ENCODE results near the gene LPXN. TPM values are rescaled to one million over a fixed set of nuclear protein-coding genes. Genes with fewer than 3 reads are reported as not detected.

Gene LPXN
- total RNA-seq, 1 experiment from 2014 or later, result 3.0 TPM

DNA sequence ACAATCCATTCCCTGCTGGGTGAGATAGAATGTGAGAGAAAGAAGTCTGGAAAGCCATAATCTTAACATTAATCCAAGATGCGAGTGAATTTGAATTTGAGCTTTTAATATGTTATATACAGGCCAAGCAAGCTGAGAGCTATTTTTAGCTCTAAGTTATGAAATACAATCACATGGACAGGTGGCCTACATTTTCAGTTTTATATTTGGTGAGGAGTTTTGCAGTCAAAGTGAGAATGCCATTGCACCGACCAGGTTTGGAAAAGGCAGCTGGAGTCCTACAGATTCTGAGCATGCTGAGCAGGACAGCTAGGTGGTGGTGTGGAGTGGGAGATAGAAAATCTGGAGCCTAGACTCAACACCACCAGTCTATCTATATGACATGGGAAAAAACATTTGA is 79.8 kb downstream of the LPXN start:
- ChIA-PET CTCF (no interaction called here), POLR2A (no interaction called here)
- Histone ChIP-seq H3K27ac (ENCODE audit: low read length) (no peak overlapping the region), H3K4me1 (ENCODE audit: control insufficient read depth, insufficient read depth, low read length) (no peaks in the 10 kb centered on the region; the same call in 1 of the 2 replicates), H3K36me3 (ENCODE audit: control insufficient read depth, insufficient read depth, low read length) (no peaks in the 10 kb centered on the region), H3K9me3 (ENCODE audit: control insufficient read depth, insufficient read depth, low read depth, low read length) (no peaks in the 10 kb centered on the region), H3K4me3 (ENCODE audit: low read depth in 2 of 2, low read length in 2 of 2) (no peak overlapping the region), H3K27me3 (ENCODE audit: control insufficient read depth, insufficient read depth, low read length) (peaks cover 2% of the 10 kb centered on the region; the same call in 1 of the 2 replicates)
- ATAC-seq (no peak), DNase-seq (ENCODE audit: low read depth, low spot score) (no peak)
- in situ Hi-C loops (cut with HindIII; ENCODE audit: low pct_unique_long_range_greater_than_20kb, low sequenced_read_pairs) (no loop called here), intact Hi-C loops (cut with micrococcal nuclease; ENCODE audit: unreplicated experiment) (no loop called here)
- BruUV-seq (replicated peaks), result no TSS peak
- TF ChIP-seq POLR2AphosphoS5 (IDR thresholded peaks at IDR 0.05; ENCODE audit: low read depth, low read length), result no peak
- TF ChIP-seq, protein P1, sequence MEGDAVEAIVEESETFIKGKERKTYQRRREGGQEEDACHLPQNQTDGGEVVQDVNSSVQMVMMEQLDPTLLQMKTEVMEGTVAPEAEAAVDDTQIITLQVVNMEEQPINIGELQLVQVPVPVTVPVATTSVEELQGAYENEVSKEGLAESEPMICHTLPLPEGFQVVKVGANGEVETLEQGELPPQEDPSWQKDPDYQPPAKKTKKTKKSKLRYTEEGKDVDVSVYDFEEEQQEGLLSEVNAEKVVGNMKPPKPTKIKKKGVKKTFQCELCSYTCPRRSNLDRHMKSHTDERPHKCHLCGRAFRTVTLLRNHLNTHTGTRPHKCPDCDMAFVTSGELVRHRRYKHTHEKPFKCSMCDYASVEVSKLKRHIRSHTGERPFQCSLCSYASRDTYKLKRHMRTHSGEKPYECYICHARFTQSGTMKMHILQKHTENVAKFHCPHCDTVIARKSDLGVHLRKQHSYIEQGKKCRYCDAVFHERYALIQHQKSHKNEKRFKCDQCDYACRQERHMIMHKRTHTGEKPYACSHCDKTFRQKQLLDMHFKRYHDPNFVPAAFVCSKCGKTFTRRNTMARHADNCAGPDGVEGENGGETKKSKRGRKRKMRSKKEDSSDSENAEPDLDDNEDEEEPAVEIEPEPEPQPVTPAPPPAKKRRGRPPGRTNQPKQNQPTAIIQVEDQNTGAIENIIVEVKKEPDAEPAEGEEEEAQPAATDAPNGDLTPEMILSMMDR (IDR thresholded peaks at IDR 0.05), result peak; percentile 5; the same call in 1 of the 2 replicates

DNA sequence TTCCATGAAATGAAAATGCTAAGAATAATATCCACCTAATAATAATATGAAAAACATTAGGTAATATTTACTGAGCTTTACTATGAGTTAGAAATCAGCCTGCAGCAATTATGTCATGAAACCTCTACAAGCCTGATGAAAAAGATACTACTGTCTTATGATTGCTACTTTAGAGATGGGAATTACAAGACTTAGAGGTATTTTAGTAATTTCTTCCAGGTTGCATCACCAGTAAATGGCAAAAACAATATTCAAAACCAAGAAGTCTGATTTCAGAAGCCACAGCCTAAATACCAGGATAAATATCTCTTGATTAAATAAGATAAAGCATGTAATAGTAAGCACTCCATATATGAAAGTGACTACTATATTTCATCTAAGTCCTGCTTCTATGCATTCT is 81.6 kb downstream of the LPXN start:
- H3K36me3 ChIP-seq (ENCODE audit: control insufficient read depth, insufficient read depth, low read length), result no peaks in the 10 kb centered on the region
- no peaks in the 10 kb centered on the region; the same call in 1 of the 2 replicates for H3K4me1 ChIP-seq (ENCODE audit: control insufficient read depth, insufficient read depth, low read length)
- ChIA-PET CTCF (no interaction called here), POLR2A (no interaction called here)
- ATAC-seq (no peak), DNase-seq (ENCODE audit: low read depth, low spot score) (no peak)
- intact Hi-C loops (cut with micrococcal nuclease; ENCODE audit: unreplicated experiment), result no loop called here
- no peak overlapping the region for H3K4me3 ChIP-seq (ENCODE audit: low read depth in 2 of 2, low read length in 2 of 2)
- H3K27me3 ChIP-seq (ENCODE audit: control insufficient read depth, insufficient read depth, low read length), result peaks cover 2% of the 10 kb centered on the region; the same call in 1 of the 2 replicates
- no peaks in the 10 kb centered on the region for H3K9me3 ChIP-seq (ENCODE audit: control insufficient read depth, insufficient read depth, low read depth, low read length)
- in situ Hi-C loops (cut with HindIII; ENCODE audit: low pct_unique_long_range_greater_than_20kb, low sequenced_read_pairs), result no loop called here
- no TSS peak for BruUV-seq (replicated peaks)
- TF ChIP-seq TCF7L2 (IDR thresholded peaks at IDR 0.05; ENCODE audit: low read depth, low read length) (no peak), SIN3A (IDR thresholded peaks at IDR 0.05; ENCODE audit: borderline replicate concordance, insufficient read depth, low read depth, low read length) (no peak)
- TF ChIP-seq, protein P1 (IDR thresholded peaks at IDR 0.05), result no peak
- no peak overlapping the region for H3K27ac ChIP-seq (ENCODE audit: low read length)

DNA sequence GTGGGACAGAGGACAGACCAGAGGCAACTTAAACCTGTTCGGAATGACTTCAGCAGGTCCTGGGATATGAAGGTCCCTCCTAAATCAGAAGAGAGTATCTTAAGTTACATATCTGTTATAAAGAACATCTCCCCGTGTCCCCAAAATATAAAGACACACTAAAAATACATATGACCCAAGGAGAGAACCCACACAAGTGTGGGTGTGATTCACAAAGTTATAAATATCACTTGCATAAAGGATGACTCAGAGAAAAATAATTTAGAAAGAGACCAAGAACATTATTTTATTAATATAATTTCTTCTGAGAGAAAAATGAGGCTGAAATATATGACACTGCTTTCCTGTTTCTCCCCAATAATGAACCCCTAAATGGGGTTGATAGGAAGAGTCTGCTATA is 82.0 kb downstream of the LPXN start:
- no TSS peak for BruUV-seq (replicated peaks)
- ChIA-PET POLR2A (interaction anchor here (0.7 kb wide), 1 partner anchor 722 kb away, joined by 6 read pairs; no protein-coding TSS in a partner anchor), CTCF (no interaction called here)
- TF ChIP-seq, protein P1 (IDR thresholded peaks at IDR 0.05), result no peak
- TF ChIP-seq, protein P2, sequence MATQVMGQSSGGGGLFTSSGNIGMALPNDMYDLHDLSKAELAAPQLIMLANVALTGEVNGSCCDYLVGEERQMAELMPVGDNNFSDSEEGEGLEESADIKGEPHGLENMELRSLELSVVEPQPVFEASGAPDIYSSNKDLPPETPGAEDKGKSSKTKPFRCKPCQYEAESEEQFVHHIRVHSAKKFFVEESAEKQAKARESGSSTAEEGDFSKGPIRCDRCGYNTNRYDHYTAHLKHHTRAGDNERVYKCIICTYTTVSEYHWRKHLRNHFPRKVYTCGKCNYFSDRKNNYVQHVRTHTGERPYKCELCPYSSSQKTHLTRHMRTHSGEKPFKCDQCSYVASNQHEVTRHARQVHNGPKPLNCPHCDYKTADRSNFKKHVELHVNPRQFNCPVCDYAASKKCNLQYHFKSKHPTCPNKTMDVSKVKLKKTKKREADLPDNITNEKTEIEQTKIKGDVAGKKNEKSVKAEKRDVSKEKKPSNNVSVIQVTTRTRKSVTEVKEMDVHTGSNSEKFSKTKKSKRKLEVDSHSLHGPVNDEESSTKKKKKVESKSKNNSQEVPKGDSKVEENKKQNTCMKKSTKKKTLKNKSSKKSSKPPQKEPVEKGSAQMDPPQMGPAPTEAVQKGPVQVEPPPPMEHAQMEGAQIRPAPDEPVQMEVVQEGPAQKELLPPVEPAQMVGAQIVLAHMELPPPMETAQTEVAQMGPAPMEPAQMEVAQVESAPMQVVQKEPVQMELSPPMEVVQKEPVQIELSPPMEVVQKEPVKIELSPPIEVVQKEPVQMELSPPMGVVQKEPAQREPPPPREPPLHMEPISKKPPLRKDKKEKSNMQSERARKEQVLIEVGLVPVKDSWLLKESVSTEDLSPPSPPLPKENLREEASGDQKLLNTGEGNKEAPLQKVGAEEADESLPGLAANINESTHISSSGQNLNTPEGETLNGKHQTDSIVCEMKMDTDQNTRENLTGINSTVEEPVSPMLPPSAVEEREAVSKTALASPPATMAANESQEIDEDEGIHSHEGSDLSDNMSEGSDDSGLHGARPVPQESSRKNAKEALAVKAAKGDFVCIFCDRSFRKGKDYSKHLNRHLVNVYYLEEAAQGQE (IDR thresholded peaks at IDR 0.05; ENCODE audit: insufficient read depth in 1 of 2, low read depth in 2 of 2, low read length in 1 of 2), result no peak
- no peak for TF ChIP-seq POLR2AphosphoS5 (IDR thresholded peaks at IDR 0.05; ENCODE audit: low read depth, low read length)
- no peak for TF ChIP-seq TCF7L2 (IDR thresholded peaks at IDR 0.05; ENCODE audit: low read depth, low read length)
- no peak for TF ChIP-seq SIN3A (IDR thresholded peaks at IDR 0.05; ENCODE audit: borderline replicate concordance, insufficient read depth, low read depth, low read length)
- no peak overlapping the region for H3K4me3 ChIP-seq (ENCODE audit: low read depth in 2 of 2, low read length in 2 of 2)
- peaks cover 2% of the 10 kb centered on the region; the same call in 1 of the 2 replicates for H3K27me3 ChIP-seq (ENCODE audit: control insufficient read depth, insufficient read depth, low read length)
- ATAC-seq (no peak), DNase-seq (ENCODE audit: low read depth, low spot score) (no peak)
- no peaks in the 10 kb centered on the region for H3K36me3 ChIP-seq (ENCODE audit: control insufficient read depth, insufficient read depth, low read length)
- H3K4me1 ChIP-seq (ENCODE audit: control insufficient read depth, insufficient read depth, low read length), result no peaks in the 10 kb centered on the region; the same call in 1 of the 2 replicates
- H3K9me3 ChIP-seq (ENCODE audit: control insufficient read depth, insufficient read depth, low read depth, low read length), result no peaks in the 10 kb centered on the region
- intact Hi-C loops (cut with micrococcal nuclease; ENCODE audit: unreplicated experiment), result no loop called here
- in situ Hi-C loops (cut with HindIII; ENCODE audit: low pct_unique_long_range_greater_than_20kb, low sequenced_read_pairs), result no loop called here
- no peak overlapping the region for H3K27ac ChIP-seq (ENCODE audit: low read length)

Measured in Panc1 (cell line).